ENCODE measurements around the gene ZNF594. TPM values are rescaled to one million over a fixed set of nuclear protein-coding genes. Genes with fewer than 3 reads are reported as not detected.

The ZNF594 gene
- total and polyA plus RNA-seq, 2 of the 8 experiments (the other 6 are each of a cell fraction or from before 2014, with no cell fraction given), result 3.6 to 14.3 TPM

DNA sequence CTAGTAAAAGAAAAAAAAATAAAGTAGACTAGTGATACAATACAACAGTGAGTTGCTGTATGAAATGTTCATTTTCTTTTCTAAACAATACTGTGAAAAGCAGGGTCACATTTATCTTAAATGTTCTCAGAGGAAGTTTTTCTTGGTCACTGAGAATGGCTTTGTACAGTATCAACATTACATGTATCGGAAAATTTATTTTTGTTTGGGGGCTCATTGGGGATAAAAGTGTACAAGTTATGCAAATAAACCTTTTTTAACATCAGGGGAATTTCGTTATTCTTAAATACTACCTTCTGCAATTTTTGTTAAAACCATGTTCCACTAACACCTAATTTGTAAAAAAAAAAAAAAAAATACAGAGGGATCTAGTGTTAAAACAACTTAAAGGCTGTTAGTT, 8.7 kb upstream of the ZNF594 start:
- no peak overlapping the region for H2BK5ac ChIP-seq (ENCODE audit: low read depth, low read length)
- no peak overlapping the region for H3K9ac ChIP-seq (replicated peaks in 1 of 4; ENCODE audit: extremely low read depth in 1 of 4, low read depth in 3 of 4, low read length in 3 of 4)
- no peaks in the 10 kb centered on the region for H3K9me3 ChIP-seq (ENCODE audit: insufficient read depth in 2 of 2, low read depth in 1 of 2, low read length in 1 of 2)
- ChIA-PET POLR2A (ENCODE audit: partially characterized antibody) (interaction anchor here (1.3 kb wide), 1 partner anchor 16 kb away, joined by 3 read pairs; no protein-coding TSS in a partner anchor), CTCF (ENCODE audit: partially characterized antibody) (interaction anchor here (0.9 to 3.2 kb wide), 3 partner anchors 10 to 37 kb away, joined by 3 to 14 read pairs (median 3); no protein-coding TSS in a partner anchor)
- H4K91ac ChIP-seq (replicated peaks; ENCODE audit: insufficient read length, low read length), result no peak overlapping the region
- DNase-seq (ENCODE audit: low read depth in 1 of 2, low spot score in 2 of 2) (no peak), FAIRE-seq (no peak)
- no peak overlapping the region for H4K5ac ChIP-seq (ENCODE audit: insufficient read length, low read depth, low read length)
- H3K14ac ChIP-seq (ENCODE audit: insufficient read length), result no peak overlapping the region
- H3K23me2 ChIP-seq (ENCODE audit: low read depth, low read length), result no peaks in the 10 kb centered on the region
- H3K23ac ChIP-seq (ENCODE audit: insufficient read length), result no peak overlapping the region
- no peaks in the 10 kb centered on the region for H3K79me2 ChIP-seq (ENCODE audit: control insufficient read depth in 1 of 2, insufficient read depth in 2 of 2, low read length in 2 of 2)
- H2AFZ ChIP-seq (ENCODE audit: low read length), result no peak overlapping the region
- no peak overlapping the region for H2BK12ac ChIP-seq (ENCODE audit: low read depth, low read length)
- H3K79me1 ChIP-seq (ENCODE audit: low read depth, low read length), result no peaks in the 10 kb centered on the region
- no peak overlapping the region for H2BK20ac ChIP-seq (ENCODE audit: low read length)
- no peak overlapping the region for H2BK15ac ChIP-seq (ENCODE audit: low read length)
- no peak for TF ChIP-seq NRF1 (IDR thresholded peaks at IDR 0.05; ENCODE audit: low read depth, low read length)
- TF ChIP-seq GTF2F1 (IDR thresholded peaks at IDR 0.05; ENCODE audit: borderline replicate concordance, low read depth, low read length), result no peak
- no peak for TF ChIP-seq CREB1 (IDR thresholded peaks at IDR 0.05)
- no peak for TF ChIP-seq BRCA1 (IDR thresholded peaks at IDR 0.05; ENCODE audit: low read depth, low read length)
- no peak for TF ChIP-seq BCL11A (IDR thresholded peaks at IDR 0.05; ENCODE audit: low read depth in 2 of 2, low read length in 2 of 2)
- TF ChIP-seq SAP30 (IDR thresholded peaks at IDR 0.05; ENCODE audit: insufficient read depth, insufficient replicate concordance, low read length), result no peak
- TF ChIP-seq, protein P1, sequence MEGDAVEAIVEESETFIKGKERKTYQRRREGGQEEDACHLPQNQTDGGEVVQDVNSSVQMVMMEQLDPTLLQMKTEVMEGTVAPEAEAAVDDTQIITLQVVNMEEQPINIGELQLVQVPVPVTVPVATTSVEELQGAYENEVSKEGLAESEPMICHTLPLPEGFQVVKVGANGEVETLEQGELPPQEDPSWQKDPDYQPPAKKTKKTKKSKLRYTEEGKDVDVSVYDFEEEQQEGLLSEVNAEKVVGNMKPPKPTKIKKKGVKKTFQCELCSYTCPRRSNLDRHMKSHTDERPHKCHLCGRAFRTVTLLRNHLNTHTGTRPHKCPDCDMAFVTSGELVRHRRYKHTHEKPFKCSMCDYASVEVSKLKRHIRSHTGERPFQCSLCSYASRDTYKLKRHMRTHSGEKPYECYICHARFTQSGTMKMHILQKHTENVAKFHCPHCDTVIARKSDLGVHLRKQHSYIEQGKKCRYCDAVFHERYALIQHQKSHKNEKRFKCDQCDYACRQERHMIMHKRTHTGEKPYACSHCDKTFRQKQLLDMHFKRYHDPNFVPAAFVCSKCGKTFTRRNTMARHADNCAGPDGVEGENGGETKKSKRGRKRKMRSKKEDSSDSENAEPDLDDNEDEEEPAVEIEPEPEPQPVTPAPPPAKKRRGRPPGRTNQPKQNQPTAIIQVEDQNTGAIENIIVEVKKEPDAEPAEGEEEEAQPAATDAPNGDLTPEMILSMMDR (IDR thresholded peaks at IDR 0.05; ENCODE audit: control extremely low read depth in 1 of 3, insufficient read depth in 1 of 3, low read depth in 1 of 3, low read length in 3 of 3), result no peak
- TF ChIP-seq RNF2 (IDR thresholded peaks at IDR 0.05; ENCODE audit: borderline replicate concordance, low read depth, low read length, missing control alignments, poor library complexity, severe bottlenecking), result no peak
- TF ChIP-seq MAFK (IDR thresholded peaks at IDR 0.05; ENCODE audit: low read depth, low read length), result no peak
- TF ChIP-seq, protein P2, sequence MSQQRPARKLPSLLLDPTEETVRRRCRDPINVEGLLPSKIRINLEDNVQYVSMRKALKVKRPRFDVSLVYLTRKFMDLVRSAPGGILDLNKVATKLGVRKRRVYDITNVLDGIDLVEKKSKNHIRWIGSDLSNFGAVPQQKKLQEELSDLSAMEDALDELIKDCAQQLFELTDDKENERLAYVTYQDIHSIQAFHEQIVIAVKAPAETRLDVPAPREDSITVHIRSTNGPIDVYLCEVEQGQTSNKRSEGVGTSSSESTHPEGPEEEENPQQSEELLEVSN (IDR thresholded peaks at IDR 0.05), result no peak
- H2AK5ac ChIP-seq (ENCODE audit: low read depth, low read length), result no peak overlapping the region
- no peak overlapping the region for H3K18ac ChIP-seq (ENCODE audit: extremely low read depth, low read length)
- H3K4me1 ChIP-seq (replicated peaks in 1 of 4; ENCODE audit: control insufficient read depth in 3 of 4, insufficient read depth in 4 of 4, low read length in 3 of 4), result no peaks in the 10 kb centered on the region
- 46% methylated on average over 2 of the region's 2 CpGs; no CpG with 5 or more reads in 1 of the 2 experiments for WGBS, 2 experiments (ENCODE audit: extremely low coverage in 1 of 2, insufficient coverage in 1 of 2, insufficient read length in 1 of 2, insufficient replicate concordance in 2 of 2, low coverage in 1 of 2, low lambda C conversion rate in 2 of 2, missing lambda C conversion rate in 1 of 2)
- no peak overlapping the region for H4K8ac ChIP-seq (ENCODE audit: extremely low read depth, insufficient read depth, low read length)
- no peaks in the 10 kb centered on the region for H3K36me3 ChIP-seq (ENCODE audit: control insufficient read depth in 2 of 4, insufficient read depth in 4 of 4, low read length in 3 of 4)
- peaks cover 0 to 3% of the 10 kb centered on the region in 2 experiments for H4K20me1 ChIP-seq (replicated peaks in 1 of 2; ENCODE audit: control insufficient read depth in 1 of 2, insufficient read depth in 2 of 2, low read length in 2 of 2)
- no peaks in the 10 kb centered on the region for H3K27me3 ChIP-seq (replicated peaks in 1 of 4; ENCODE audit: control insufficient read depth in 3 of 4, extremely low read depth in 1 of 4, insufficient read depth in 3 of 4, low read length in 3 of 4)
- H3K4me3 ChIP-seq (ENCODE audit: extremely low read depth in 1 of 4, insufficient read depth in 2 of 4, low read depth in 3 of 4, low read length in 4 of 4), result no peak overlapping the region
- no peak overlapping the region for H3K56ac ChIP-seq (replicated peaks; ENCODE audit: insufficient read length, low read depth, low read length)
- H3K4me2 ChIP-seq (ENCODE audit: insufficient read depth in 1 of 2, low read depth in 2 of 2, low read length in 2 of 2), result no peak overlapping the region
- no peak overlapping the region for H2BK120ac ChIP-seq (replicated peaks; ENCODE audit: low read depth, low read length)
- no peak overlapping the region for H3K27ac ChIP-seq (ENCODE audit: low read depth, low read length)
- no peak overlapping the region for H3K4ac ChIP-seq (replicated peaks; ENCODE audit: insufficient read length, low read depth, low read length)

All from H1 (cell line).